AG04450 (cell line): ENCODE data around the gene PLPP7. TPM values are rescaled to one million over a fixed set of nuclear protein-coding genes. Genes with fewer than 3 reads are reported as not detected.

Experiments
- CTCF ChIA-PET: fragments of 300-600, 350-600 bp; formaldehyde crosslinking; extraction: SDS; loops from one replicate; lab custom pipeline; 2022; ENCODE audit warnings: antibody characterized with exemption, inconsistent platforms; lab: Charles Lee
- POLR2A ChIA-PET: fragments of 350-600 bp; formaldehyde crosslinking; extraction: SDS; loops from one replicate; lab custom pipeline; 2021; ENCODE audit warnings: antibody characterized with exemption, inconsistent platforms; lab: Yijun Ruan, JAX
- DNase-seq: peaks from one replicate; pipeline ENCODE4 v3.0.0-alpha.2; 2011; ENCODE audit warnings: low read depth, low spot score
- H3K27ac ChIP-seq: one replicate; pipeline ENCODE4 v1.5.1; 2012; ENCODE audit warnings: low read depth, low read length, control low read depth
- H3K27me3 ChIP-seq: one replicate; pipeline ENCODE4 v1.6.0; 2012; ENCODE audit warnings: low read length; ENCODE audit not compliant: control insufficient read depth, insufficient read depth
- H3K4me3 ChIP-seq: 2 replicates; pipeline ENCODE4 v1.5.1; 2011; ENCODE audit warnings: mild to moderate bottlenecking, low read depth, low read length, control low read depth
- H3K9me3 ChIP-seq: 2 replicates; pipeline ENCODE4 v1.5.1; 2012; ENCODE audit warnings: low read length; ENCODE audit not compliant: control insufficient read depth, insufficient read depth
- CTCF ChIP-seq: IDR thresholded peaks from 2 replicates; pipeline ENCODE4 v1.5.1; 2011; ENCODE audit warnings: low read depth, low read length, control low read depth, inconsistent platforms
- polyA plus RNA-seq: library from polyadenylated mRNA; depleted of rRNA; stranded (reverse); fragments of >200 nt; gene quantifications from 2 replicates; pipeline ENCODE4 v1.2.3, GENCODE V29; 2011

The PLPP7 gene
- polyA plus RNA-seq, 1 experiment, result 0.57 TPM

GRCh38 chr9:131273146-131273855 lies 16.2 kb upstream of the PLPP7 start:
- no peak for TF ChIP-seq CTCF
- no peaks in the 10 kb centered on the region; the same call in 1 of the 2 replicates for H3K9me3 ChIP-seq
- no peak overlapping the region for H3K4me3 ChIP-seq
- peaks cover 28% of the 10 kb centered on the region for H3K27me3 ChIP-seq
- DNase-seq, result no peak
- no peak overlapping the region for H3K27ac ChIP-seq
- ChIA-PET CTCF (no interaction called here), POLR2A (no interaction called here)

GRCh38 chr9:131273856-131274673 lies 15.5 kb upstream of the PLPP7 start:
- DNase-seq, result no peak
- Histone ChIP-seq H3K4me3 (no peak overlapping the region), H3K27me3 (peaks cover 28% of the 10 kb centered on the region), H3K9me3 (no peaks in the 10 kb centered on the region; the same call in 1 of the 2 replicates), H3K27ac (no peak overlapping the region)
- TF ChIP-seq CTCF, result no peak
- POLR2A ChIA-PET, result no interaction called here
- CTCF ChIA-PET, result no interaction called here

GRCh38 chr9:131274674-131275331 lies 14.7 kb upstream of the PLPP7 start:
- POLR2A ChIA-PET, result no interaction called here
- no peak overlapping the region for H3K4me3 ChIP-seq
- no peak for DNase-seq
- H3K27me3 ChIP-seq, result peaks cover 33% of the 10 kb centered on the region
- no peak overlapping the region for H3K27ac ChIP-seq
- CTCF ChIA-PET, result no interaction called here
- H3K9me3 ChIP-seq, result no peaks in the 10 kb centered on the region; the same call in 1 of the 2 replicates
- no peak for TF ChIP-seq CTCF

- Histone ChIP-seq H3K4me3 (no peak overlapping the region), H3K27me3 (peaks cover 37% of the 10 kb centered on the region), H3K9me3 (no peaks in the 10 kb centered on the region; the same call in 1 of the 2 replicates), H3K27ac (no peak overlapping the region)
- CTCF ChIA-PET, result interaction anchor here (0.5 kb wide), 1 partner anchor 46 kb away, joined by 3 read pairs; no protein-coding TSS in a partner anchor
- TF ChIP-seq CTCF, result no peak
- DNase-seq, result no peak
- POLR2A ChIA-PET, result no interaction called here
Measured at GRCh38 chr9:131275332-131276093, 14.0 kb upstream of the PLPP7 start.
